Transverse colon (tissue), 4 donors: ENCODE data around the gene ZNF783. TPM values are rescaled to one million over a fixed set of nuclear protein-coding genes. Genes with fewer than 3 reads are reported as not detected.
"Not testable (repeated sequence)": the region's sequence is repeated elsewhere in the genome, so short reads cannot be mapped to it uniquely, and the experiment has no call there.

ENCODE experiments used
- DNase-seq: peaks from one replicate; pipeline ENCODE4 v3.0.0-alpha.2; 2019
- H3K27ac ChIP-seq, 4 donors: fragments of 200-600 bp; sonication (generic); 2 replicates each; pipeline ENCODE4 v1.5.1; 2016 to 2018; ENCODE audit warnings: inconsistent platforms in 4 of 4
- H3K27me3 ChIP-seq: fragments of 200-600 bp; sonication (generic); 2 replicates; pipeline ENCODE4 v1.5.1; 2017; ENCODE audit warnings: inconsistent platforms
- H3K36me3 ChIP-seq, 4 donors: fragments of 200-600 bp; sonication (generic); 2 replicates each; pipeline ENCODE4 v1.5.1; 2017 to 2019; ENCODE audit warnings: inconsistent platforms in 4 of 4
- H3K4me1 ChIP-seq, 4 donors: fragments of 200-600 bp; sonication (generic); 2 replicates each; pipeline ENCODE4 v1.5.1; 2017 to 2020; ENCODE audit warnings: inconsistent platforms in 4 of 4
- H3K4me3 ChIP-seq, 4 donors: fragments of 200-600 bp; sonication (generic); 1 replicate in 1 of 4; 2 replicates in 3 of 4; pipeline versions ENCODE4 v1.5.1 to v1.6.1; 2017 to 2019; ENCODE audit warnings: inconsistent platforms in 4 of 4
- H3K9me3 ChIP-seq, 2 donors: fragments of 200-600 bp; sonication (generic); 2 replicates each; pipeline ENCODE4 v1.5.1; 2017 to 2019; ENCODE audit warnings: inconsistent platforms in 2 of 2
- EP300 ChIP-seq: sonication (generic); formaldehyde crosslinking; IDR thresholded peaks from one replicate; pipeline ENCODE4 v1.6.1; 2017; ENCODE audit warnings: antibody characterized with exemption, low read depth
- POLR2A ChIP-seq: fragments of 450-650 bp; IDR thresholded peaks from one replicate; pipeline ENCODE4 v1.6.1; 2016; ENCODE audit warnings: antibody characterized with exemption, mild to moderate bottlenecking, moderate library complexity
- POLR2AphosphoS5 ChIP-seq, 3 donors: sonication (generic); formaldehyde crosslinking; IDR thresholded peaks; one replicate each; pipeline ENCODE4 v1.6.1; 2016; ENCODE audit warnings: antibody characterized with exemption in 3 of 3
- WGBS, 2 donors: methylation state at CpG; one replicate each; pipeline ENCODE4 v1.1.5; 2018; ENCODE audit warnings: low coverage in 1 of 2; 5-methylcytosine and 5-hydroxymethylcytosine counted together
- in situ Hi-C, 4 donors: fragments of 200-750 bp; cut with MboI; loops; one replicate each; pipeline versions ENCODE4 v1.15.0 to v1.15.1; 2017; ENCODE audit warnings: low sequenced_read_pairs in 3 of 4, low pct_ligation_motif_present in 1 of 4, low pct_unique_long_range_greater_than_20kb in 1 of 4
- intact Hi-C: fragments of 100-400 bp; cut with DNase I; formaldehyde crosslinking; loops from one replicate; pipeline ENCODE4 v1.15.1; 2023; ENCODE audit warnings: low total_unique reads
- total RNA-seq, 4 donors: library from RNA; depleted of rRNA; stranded (reverse); fragments of >200 nt; gene quantifications; one replicate each; pipeline ENCODE4 v1.1.0, GENCODE V29; 2016
- TF ChIP-seq, protein P1 (sequence below), 5 experiments: fragments of 200-600 bp in 3 of 5; fragments of 450-650 bp in 2 of 5; sonication (generic) in 3 of 5; IDR thresholded peaks; 1 replicate in 2 of 5; 2 replicates in 3 of 5; pipeline ENCODE4 v1.5.1; 2016 to 2017; ENCODE audit warnings: antibody characterized with exemption in 5 of 5, inconsistent platforms in 3 of 5, mild to moderate bottlenecking in 2 of 5, moderate library complexity in 1 of 5

The ZNF783 gene
- total RNA-seq, 4 donors from 2014 or later = 9.0 to 28.7 (median 17.9) TPM

DNA sequence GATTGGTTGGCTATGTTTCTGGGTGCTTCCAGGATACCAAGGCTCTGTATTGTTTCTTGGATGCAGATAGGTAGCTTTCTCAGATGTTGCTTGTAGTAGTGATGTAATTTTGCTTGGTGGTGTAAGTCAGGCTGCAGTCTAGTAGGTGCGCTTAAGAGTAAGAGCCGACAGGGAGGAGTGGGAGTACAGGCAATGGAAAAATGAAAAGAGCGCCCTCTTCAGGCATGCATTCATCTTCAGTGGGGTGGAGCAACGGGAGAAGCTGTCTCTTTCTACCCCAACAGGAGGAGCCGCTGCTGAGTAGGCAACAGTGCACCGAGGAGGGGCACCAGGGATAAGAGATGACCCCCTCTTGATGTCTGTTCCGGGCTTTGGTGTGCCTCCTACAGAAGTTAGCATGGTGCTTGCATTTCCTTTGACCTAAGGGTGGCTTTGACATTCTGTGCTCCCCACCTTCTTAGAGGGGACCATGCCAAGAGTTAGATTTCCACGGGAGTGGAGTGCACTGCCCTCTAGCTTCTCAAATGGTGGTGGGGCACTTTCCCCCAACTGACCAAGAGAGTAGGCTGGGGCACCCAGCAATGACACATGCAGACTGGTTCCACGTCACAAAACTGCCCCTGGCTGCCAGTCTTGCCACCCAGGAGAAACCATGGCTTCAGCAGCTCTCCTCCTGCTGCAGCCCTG, 56.1 kb downstream of the ZNF783 start:
- Histone ChIP-seq H3K4me1 (no peaks in the 10 kb centered on the region), H3K36me3 (no peaks in the 10 kb centered on the region), H3K9me3 (no peaks in the 10 kb centered on the region), H3K4me3 (no peak overlapping the region), H3K27ac (no peak overlapping the region), H3K27me3 (no peaks in the 10 kb centered on the region)
- in situ Hi-C loops = loop anchor here in 1 of 4 donors (25.0 kb wide), 1 partner anchor 194 kb away; no protein-coding TSS in a partner anchor
- WGBS, 2 donors = 51 to 58% methylated on average over 4 to 9 of the region's 9 CpGs
- no peak for TF ChIP-seq EP300
- TF ChIP-seq POLR2A = no peak
- TF ChIP-seq, protein P1, sequence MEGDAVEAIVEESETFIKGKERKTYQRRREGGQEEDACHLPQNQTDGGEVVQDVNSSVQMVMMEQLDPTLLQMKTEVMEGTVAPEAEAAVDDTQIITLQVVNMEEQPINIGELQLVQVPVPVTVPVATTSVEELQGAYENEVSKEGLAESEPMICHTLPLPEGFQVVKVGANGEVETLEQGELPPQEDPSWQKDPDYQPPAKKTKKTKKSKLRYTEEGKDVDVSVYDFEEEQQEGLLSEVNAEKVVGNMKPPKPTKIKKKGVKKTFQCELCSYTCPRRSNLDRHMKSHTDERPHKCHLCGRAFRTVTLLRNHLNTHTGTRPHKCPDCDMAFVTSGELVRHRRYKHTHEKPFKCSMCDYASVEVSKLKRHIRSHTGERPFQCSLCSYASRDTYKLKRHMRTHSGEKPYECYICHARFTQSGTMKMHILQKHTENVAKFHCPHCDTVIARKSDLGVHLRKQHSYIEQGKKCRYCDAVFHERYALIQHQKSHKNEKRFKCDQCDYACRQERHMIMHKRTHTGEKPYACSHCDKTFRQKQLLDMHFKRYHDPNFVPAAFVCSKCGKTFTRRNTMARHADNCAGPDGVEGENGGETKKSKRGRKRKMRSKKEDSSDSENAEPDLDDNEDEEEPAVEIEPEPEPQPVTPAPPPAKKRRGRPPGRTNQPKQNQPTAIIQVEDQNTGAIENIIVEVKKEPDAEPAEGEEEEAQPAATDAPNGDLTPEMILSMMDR (IDR thresholded peaks at IDR 0.05) = no peak
- no peak for TF ChIP-seq POLR2AphosphoS5 (IDR thresholded peaks at IDR 0.05)
- intact Hi-C loops = no loop called here
- no peak for DNase-seq

DNA sequence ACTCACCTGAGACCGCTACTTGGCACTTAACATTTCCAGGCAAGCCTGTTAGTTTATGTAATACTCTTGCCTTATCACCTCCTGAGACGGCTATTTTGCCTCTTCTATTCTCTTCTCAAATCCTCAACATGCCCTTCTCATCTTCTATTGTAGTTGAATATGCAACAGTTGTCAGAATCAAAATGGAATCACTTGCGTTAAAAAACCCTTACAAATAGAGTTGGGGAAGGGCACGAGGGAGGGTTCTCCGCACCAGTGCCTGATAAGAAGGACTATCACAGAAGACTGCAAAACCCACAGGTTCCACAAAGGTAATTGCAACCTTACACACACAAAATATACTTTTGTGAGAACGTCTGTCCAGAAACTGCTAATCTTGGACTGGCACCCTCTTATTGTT, 57.4 kb downstream of the ZNF783 start:
- Histone ChIP-seq H3K4me3 (no peak overlapping the region), H3K9me3 (no peaks in the 10 kb centered on the region), H3K4me1 (no peaks in the 10 kb centered on the region), H3K36me3 (no peaks in the 10 kb centered on the region), H3K27me3 (no peaks in the 10 kb centered on the region), H3K27ac (no peak overlapping the region)
- WGBS, 2 donors = 93% methylated on average over 6 of the region's 6 CpGs
- TF ChIP-seq POLR2AphosphoS5 (IDR thresholded peaks at IDR 0.05) (no peak), EP300 (no peak)
- intact Hi-C loops (no loop called here), in situ Hi-C loops (loop anchor here in 1 of 4 donors (25.0 kb wide), 1 partner anchor 193 kb away; no protein-coding TSS in a partner anchor)
- no peak for DNase-seq

DNA sequence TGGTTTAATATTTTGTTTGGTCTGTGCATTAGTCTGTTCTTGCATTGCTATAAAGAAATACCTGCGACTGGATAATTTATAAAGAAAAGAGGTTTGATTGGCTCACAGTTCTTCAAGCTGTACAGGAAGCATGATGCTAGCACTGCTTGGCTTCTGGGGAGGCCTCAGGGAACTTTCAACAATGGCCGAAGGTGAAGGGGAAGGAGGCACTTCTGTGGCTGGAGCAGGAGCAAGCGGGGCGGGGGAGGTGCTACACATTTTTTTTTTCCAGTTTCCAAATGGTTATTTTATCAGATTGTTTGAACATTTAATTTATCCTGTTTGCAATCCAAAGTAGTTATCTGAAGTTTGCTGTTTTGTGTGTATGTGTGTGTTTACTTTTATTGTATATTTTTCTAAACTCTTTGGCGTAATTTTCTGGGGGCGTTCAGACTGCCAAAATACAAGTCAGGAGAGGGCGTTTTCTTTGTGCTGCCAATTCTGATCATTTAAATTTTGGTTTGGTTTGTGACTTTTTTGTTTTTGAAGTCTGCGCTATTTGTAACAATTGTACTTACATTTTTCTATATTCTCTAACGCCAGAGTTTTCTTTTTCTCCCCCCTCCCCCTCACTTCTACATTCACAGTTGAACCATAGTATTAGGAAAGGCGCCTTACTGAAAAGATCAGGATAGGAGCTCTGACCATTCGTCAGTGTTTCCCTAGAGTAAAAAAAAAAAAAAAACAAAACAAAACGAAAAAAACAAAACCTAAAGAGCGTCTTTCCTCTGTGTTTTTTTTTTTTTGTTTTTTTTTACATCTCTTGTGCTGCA, 58.5 kb downstream of the ZNF783 start:
- 75 to 78% methylated on average over 11 to 13 of the region's 13 CpGs for WGBS, 2 donors
- H3K9me3 ChIP-seq = no peaks in the 10 kb centered on the region
- TF ChIP-seq POLR2AphosphoS5 (IDR thresholded peaks at IDR 0.05) (no peak), EP300 (no peak)
- TF ChIP-seq, protein P1 (IDR thresholded peaks at IDR 0.05) = no peak
- DNase-seq = no peak
- no peaks in the 10 kb centered on the region for H3K27me3 ChIP-seq
- no peak overlapping the region for H3K4me3 ChIP-seq
- H3K4me1 ChIP-seq = no peaks in the 10 kb centered on the region
- H3K27ac ChIP-seq = no peak overlapping the region
- intact Hi-C loops (no loop called here), in situ Hi-C loops (loop anchor here in 1 of 4 donors (25.0 kb wide), 1 partner anchor 192 kb away; no protein-coding TSS in a partner anchor)
- H3K36me3 ChIP-seq = no peaks in the 10 kb centered on the region

DNA sequence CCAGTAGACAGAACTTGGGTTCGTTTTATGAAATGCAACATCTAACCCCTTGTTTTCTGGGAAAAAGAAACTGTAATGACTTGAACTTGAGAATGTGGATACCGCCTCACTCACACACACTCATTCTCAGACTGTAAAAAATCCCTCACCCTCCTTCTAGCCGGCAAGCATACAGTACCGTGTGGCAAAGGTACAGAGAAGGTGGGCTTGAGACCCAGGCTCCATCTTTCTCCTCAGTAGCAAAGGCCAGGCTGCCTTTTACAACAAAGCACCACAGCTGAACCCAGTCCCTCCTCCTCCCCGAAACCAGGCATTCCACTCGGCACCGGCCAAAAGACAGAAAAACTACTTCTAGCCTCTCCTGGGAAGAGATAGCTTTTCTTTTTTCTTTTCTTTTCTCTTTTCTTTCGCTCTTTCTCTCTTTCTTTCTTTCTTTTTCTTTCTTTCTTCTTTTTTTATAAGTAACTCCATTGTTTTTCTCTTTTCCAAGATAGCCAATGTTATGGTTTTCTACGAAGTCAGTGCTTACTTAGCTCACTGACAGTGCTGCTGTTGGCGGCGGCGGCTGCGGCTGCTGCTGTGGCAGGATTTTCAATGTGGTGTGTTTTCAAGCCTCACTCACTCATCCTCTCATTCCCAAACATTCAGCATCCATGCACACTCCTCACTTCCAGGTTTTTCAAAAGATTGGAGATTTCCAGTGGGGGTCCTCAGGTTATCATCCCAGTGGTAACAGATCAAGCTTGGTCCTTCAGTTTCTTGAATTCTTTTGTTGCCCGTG, 59.3 kb downstream of the ZNF783 start:
- H3K4me1 ChIP-seq, H3K27me3 ChIP-seq, H3K27ac ChIP-seq, intact Hi-C loops, H3K9me3 ChIP-seq, H3K36me3 ChIP-seq, DNase-seq: not testable (repeated sequence)
- H3K4me3 ChIP-seq = peak overlapping the region in 2 of 4 donors; percentile 9 to 37
- WGBS, 2 donors = 42 to 78% methylated on average over 8 to 14 of the region's 14 CpGs
- in situ Hi-C loops = loop anchor here in 1 of 4 donors (25.0 kb wide), 1 partner anchor 191 kb away; no protein-coding TSS in a partner anchor
